Uterus (tissue), 4 donors: Measurements from ENCODE around the gene BUB1B. TPM values are rescaled to one million over a fixed set of nuclear protein-coding genes. Genes with fewer than 3 reads are reported as not detected.

Experiments used
- DNase-seq, 2 donors: peaks; one replicate each; pipeline ENCODE4 v3.0.0-alpha.2; 2019 to 2020
- H3K27ac ChIP-seq, 2 donors: fragments of 200-600 bp; sonication (generic); 1 replicate in 1 of 2; 2 replicates in 1 of 2; pipeline ENCODE4 v1.5.1; 2016 to 2018
- H3K27me3 ChIP-seq, 2 donors: fragments of 200-600 bp; sonication (generic); one replicate each; pipeline ENCODE4 v1.5.1; 2018 to 2019; ENCODE audit warnings: control low read depth in 1 of 2
- H3K36me3 ChIP-seq, 2 donors: fragments of 200-600 bp; sonication (generic); one replicate each; pipeline ENCODE4 v1.5.1; 2019; ENCODE audit warnings: control low read depth in 1 of 2
- H3K4me1 ChIP-seq, 2 donors: fragments of 200-600 bp; sonication (generic); one replicate each; pipeline ENCODE4 v1.5.1; 2018 to 2019; ENCODE audit warnings: control low read depth in 1 of 2
- H3K4me3 ChIP-seq, 2 donors: fragments of 200-600 bp; sonication (generic); 1 replicate in 1 of 2; 2 replicates in 1 of 2; pipeline ENCODE4 v1.5.1; 2018 to 2019; ENCODE audit warnings: mild to moderate bottlenecking in 1 of 2
- H3K9me3 ChIP-seq, 2 donors: fragments of 200-600 bp; sonication (generic); one replicate each; pipeline ENCODE4 v1.5.1; 2019; ENCODE audit warnings: control low read depth in 1 of 2
- CTCF ChIP-seq, 4 experiments: fragments of 200-600 bp in 2 of 4; fragments of 450-650 bp in 2 of 4; sonication (generic) in 2 of 4; IDR thresholded peaks; one replicate each; pipeline ENCODE4 v1.5.1; 2016 to 2019; ENCODE audit warnings: antibody characterized with exemption in 4 of 4, mild to moderate bottlenecking in 2 of 4, moderate library complexity in 1 of 4
- POLR2A ChIP-seq, 2 donors: fragments of 450-650 bp; IDR thresholded peaks; one replicate each; pipeline ENCODE4 v1.6.1; 2016; ENCODE audit warnings: antibody characterized with exemption in 2 of 2, mild to moderate bottlenecking in 1 of 2, moderate library complexity in 1 of 2
- intact Hi-C: fragments of 100-400 bp; cut with DNase I; formaldehyde crosslinking; loops from one replicate; pipeline ENCODE4 v1.15.1; 2023; ENCODE audit warnings: low total_unique reads
- total RNA-seq, 4 donors: library from RNA; depleted of rRNA in 3 of 4; stranded (reverse); fragments of >200 nt in 3 of 4; gene quantifications; one replicate each; pipeline versions ENCODE4 v1.1.0 to v1.2.4, GENCODE V29; 2014 to 2023
- donor health status: DM: yes; HTN: yes; CAD: no.

BUB1B gene
- total RNA-seq, 4 donors from 2014 or later, result under 0.01 to 31.5 TPM; not detected in 2

GRCh38 chr15:40250304-40250656 is 89.4 kb downstream of the BUB1B start:
- Histone ChIP-seq H3K9me3 (no peaks in the 10 kb centered on the region), H3K36me3 (no peaks in the 10 kb centered on the region), H3K27me3 (no peaks in the 10 kb centered on the region), H3K27ac (no peak overlapping the region), H3K4me3 (no peak overlapping the region), H3K4me1 (peaks cover 0 to 10% of the 10 kb centered on the region in 2 donors)
- intact Hi-C loops, result no loop called here
- TF ChIP-seq POLR2A (IDR thresholded peaks at IDR 0.05), result no peak
- TF ChIP-seq CTCF (IDR thresholded peaks at IDR 0.05), result no peak
- no peak for DNase-seq

- Histone ChIP-seq H3K4me3 (no peak overlapping the region), H3K27me3 (no peaks in the 10 kb centered on the region), H3K36me3 (no peaks in the 10 kb centered on the region), H3K4me1 (peaks cover 0 to 10% of the 10 kb centered on the region in 2 donors), H3K27ac (no peak overlapping the region), H3K9me3 (no peaks in the 10 kb centered on the region)
- TF ChIP-seq POLR2A (IDR thresholded peaks at IDR 0.05) (no peak), CTCF (IDR thresholded peaks at IDR 0.05) (no peak)
- DNase-seq, result no peak
- intact Hi-C loops, result no loop called here
Measured at GRCh38 chr15:40250771-40251483, 90.1 kb downstream of the BUB1B start.

- H3K4me3 ChIP-seq, result no peak overlapping the region
- TF ChIP-seq POLR2A (IDR thresholded peaks at IDR 0.05), result no peak
- no peak for TF ChIP-seq CTCF (IDR thresholded peaks at IDR 0.05)
- intact Hi-C loops, result no loop called here
- no peaks in the 10 kb centered on the region for H3K9me3 ChIP-seq
- H3K36me3 ChIP-seq, result no peaks in the 10 kb centered on the region
- H3K4me1 ChIP-seq, result peaks cover 0 to 10% of the 10 kb centered on the region in 2 donors
- DNase-seq, result no peak
- no peaks in the 10 kb centered on the region for H3K27me3 ChIP-seq
- no peak overlapping the region for H3K27ac ChIP-seq
Measured at GRCh38 chr15:40251486-40252140, 90.7 kb downstream of the BUB1B start.

- no peak for DNase-seq
- Histone ChIP-seq H3K27me3 (no peaks in the 10 kb centered on the region), H3K4me3 (peak overlapping the region in 1 of 2 donors; percentile 42), H3K4me1 (peaks cover 0 to 10% of the 10 kb centered on the region in 2 donors), H3K9me3 (no peaks in the 10 kb centered on the region), H3K36me3 (no peaks in the 10 kb centered on the region), H3K27ac (no peak overlapping the region)
- intact Hi-C loops, result no loop called here
- no peak for TF ChIP-seq POLR2A (IDR thresholded peaks at IDR 0.05)
Measured at GRCh38 chr15:40252141-40252437, 91.2 kb downstream of the BUB1B start.

GRCh38 chr15:40252438-40253166 is 91.7 kb downstream of the BUB1B start:
- peak overlapping the region; percentile 30 to 42 for H3K4me3 ChIP-seq
- no peaks in the 10 kb centered on the region for H3K9me3 ChIP-seq
- TF ChIP-seq CTCF (IDR thresholded peaks at IDR 0.05) (no peak), POLR2A (IDR thresholded peaks at IDR 0.05) (no peak)
- no peaks in the 10 kb centered on the region for H3K36me3 ChIP-seq
- no peak for DNase-seq
- H3K27ac ChIP-seq, result no peak overlapping the region
- intact Hi-C loops, result no loop called here
- H3K4me1 ChIP-seq, result peaks cover 0 to 10% of the 10 kb centered on the region in 2 donors
- no peaks in the 10 kb centered on the region for H3K27me3 ChIP-seq
